Heart left ventricle (tissue), 13 donors: ENCODE measurements around the gene KRTCAP2.
"Not testable (repeated sequence)": the region's sequence is repeated elsewhere in the genome, so short reads cannot be mapped to it uniquely, and the experiment has no call there.

Experiments
- POLR2A ChIP-seq, 2 donors: fragments of 450-650 bp; IDR thresholded peaks; one replicate each; pipeline ENCODE4 v1.6.1; 2017; ENCODE audit warnings: antibody characterized with exemption in 2 of 2, mild to moderate bottlenecking in 2 of 2, moderate library complexity in 2 of 2
- TF ChIP-seq, protein P1 (sequence below), 12 donors: fragments of 200-600 bp; sonication (generic) in 4 of 12; IDR thresholded peaks; one replicate each; pipeline versions ENCODE4 v1.5.0 to v1.8.0; 2018 to 2022; ENCODE audit warnings: antibody characterized with exemption in 12 of 12, mild to moderate bottlenecking in 5 of 12
- donor health status: ischemic (EF 13 %, LVEDD 7.1; RV severe dilation, severe dysfunction).
- donor health status: DM: no; HTN: yes; CAD: no.
- donor health status: DM: no; HTN: no; CAD: no.
- donor health status: ischemic (EF 25% LVEDD 6.9; RV normal size, moderate dysfunction).
- donor health status: ischemic (EF 25% LVEDD 5.7; RV mildly dilated, moderate dysfunction).
- donor health status: ischemic (EF 35%, LVEDD 5.7; RV mildly dilated, moderate dysfunction).
- donor health status: nonischemic (EF 11% LVEDD 7.7; RV severe dilation, severe dysfunction).
- donor health status: DM: yes; HTN: yes; CAD: no.
- donor health status: PGD.
- donor health status: ischemic (EF 29% LVEDD 5.4; RV normal size, mild dysfunction).
- donor health status: nonischemic (EF 23%, LVEDD 6.1; RV moderate dilation, normal function).

DNA sequence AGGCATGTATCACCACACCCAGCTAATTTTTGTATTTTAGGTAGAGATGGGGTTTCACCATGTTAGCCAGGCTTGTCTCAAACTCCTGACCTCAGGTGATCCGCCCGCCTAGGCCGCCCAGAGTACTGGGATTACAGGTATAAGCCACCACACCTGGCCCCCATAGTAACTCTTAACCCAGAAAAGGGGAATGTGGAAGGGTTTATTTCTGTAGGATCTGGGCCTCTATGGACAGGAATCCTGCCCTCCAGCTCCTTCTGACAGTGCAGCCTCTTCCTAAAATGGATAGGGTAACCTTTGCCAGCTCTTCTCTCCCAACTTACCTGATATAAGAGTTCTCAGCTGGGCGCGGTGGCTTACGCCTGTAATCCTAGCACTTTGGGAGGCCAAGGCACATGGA lies 10.5 kb downstream of the KRTCAP2 start:
- TF ChIP-seq, protein P1, sequence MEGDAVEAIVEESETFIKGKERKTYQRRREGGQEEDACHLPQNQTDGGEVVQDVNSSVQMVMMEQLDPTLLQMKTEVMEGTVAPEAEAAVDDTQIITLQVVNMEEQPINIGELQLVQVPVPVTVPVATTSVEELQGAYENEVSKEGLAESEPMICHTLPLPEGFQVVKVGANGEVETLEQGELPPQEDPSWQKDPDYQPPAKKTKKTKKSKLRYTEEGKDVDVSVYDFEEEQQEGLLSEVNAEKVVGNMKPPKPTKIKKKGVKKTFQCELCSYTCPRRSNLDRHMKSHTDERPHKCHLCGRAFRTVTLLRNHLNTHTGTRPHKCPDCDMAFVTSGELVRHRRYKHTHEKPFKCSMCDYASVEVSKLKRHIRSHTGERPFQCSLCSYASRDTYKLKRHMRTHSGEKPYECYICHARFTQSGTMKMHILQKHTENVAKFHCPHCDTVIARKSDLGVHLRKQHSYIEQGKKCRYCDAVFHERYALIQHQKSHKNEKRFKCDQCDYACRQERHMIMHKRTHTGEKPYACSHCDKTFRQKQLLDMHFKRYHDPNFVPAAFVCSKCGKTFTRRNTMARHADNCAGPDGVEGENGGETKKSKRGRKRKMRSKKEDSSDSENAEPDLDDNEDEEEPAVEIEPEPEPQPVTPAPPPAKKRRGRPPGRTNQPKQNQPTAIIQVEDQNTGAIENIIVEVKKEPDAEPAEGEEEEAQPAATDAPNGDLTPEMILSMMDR (IDR thresholded peaks at IDR 0.05) = not testable (repeated sequence)
- TF ChIP-seq POLR2A (IDR thresholded peaks at IDR 0.05) = not testable (repeated sequence)
